Breast epithelium (tissue), 4 donors: ENCODE data around the gene IGF2. TPM values are rescaled to one million over a fixed set of nuclear protein-coding genes. Genes with fewer than 3 reads are reported as not detected.

Experiments
- DNase-seq, 2 donors: peaks; one replicate each; pipeline ENCODE4 v3.0.0-alpha.2; 2019; ENCODE audit warnings: low spot score in 2 of 2
- H3K27ac ChIP-seq, 2 donors: fragments of 200-600 bp; sonication (generic) in 1 of 2; one replicate each; pipeline ENCODE4 v1.5.1; 2016 to 2019; ENCODE audit warnings: mild to moderate bottlenecking in 1 of 2
- H3K27me3 ChIP-seq, 2 donors: fragments of 200-600 bp; sonication (generic) in 1 of 2; one replicate each; pipeline versions ENCODE4 v1.5.1 to v1.6.0; 2017 to 2019; ENCODE audit warnings: control low read depth in 1 of 2, mild to moderate bottlenecking in 1 of 2
- H3K36me3 ChIP-seq: fragments of 200-600 bp; one replicate; pipeline ENCODE4 v1.5.1; 2019
- H3K4me1 ChIP-seq, 2 donors: fragments of 200-600 bp; sonication (generic); one replicate each; pipeline ENCODE4 v1.5.1; 2016 to 2019; ENCODE audit warnings: control low read depth in 1 of 2
- H3K4me3 ChIP-seq, 3 donors: fragments of 200-600 bp; sonication (generic); 1 replicate in 2 of 3; 2 replicates in 1 of 3; pipeline ENCODE4 v1.5.1; 2016 to 2019; ENCODE audit warnings: mild to moderate bottlenecking in 3 of 3, moderate library complexity in 2 of 3
- H3K9me3 ChIP-seq, 2 donors: fragments of 200-600 bp; sonication (generic) in 1 of 2; one replicate each; pipeline ENCODE4 v1.5.1; 2016 to 2019; ENCODE audit warnings: control low read depth in 1 of 2
- POLR2A ChIP-seq: fragments of 450-650 bp; IDR thresholded peaks from one replicate; pipeline ENCODE4 v1.6.1; 2016; ENCODE audit warnings: antibody characterized with exemption, mild to moderate bottlenecking, moderate library complexity
- POLR2AphosphoS5 ChIP-seq, 3 donors: sonication (generic); formaldehyde crosslinking; IDR thresholded peaks; one replicate each; pipeline ENCODE4 v1.6.1; 2017; ENCODE audit warnings: antibody characterized with exemption in 3 of 3
- intact Hi-C: fragments of 100-400 bp; cut with DNase I; formaldehyde crosslinking; loops from one replicate; pipeline ENCODE4 v1.15.1; 2023; ENCODE audit warnings: low total_unique reads
- total RNA-seq, 3 donors: library from RNA; depleted of rRNA; stranded (reverse); fragments of >200 nt; gene quantifications; one replicate each; pipeline ENCODE4 v1.1.0, GENCODE V29; 2016
- TF ChIP-seq, protein P1 (sequence below), 3 donors: fragments of 450-650 bp; IDR thresholded peaks; one replicate each; pipeline ENCODE4 v1.5.1; 2016 to 2017; ENCODE audit warnings: antibody characterized with exemption in 3 of 3, mild to moderate bottlenecking in 3 of 3, moderate library complexity in 3 of 3

Gene IGF2
- total RNA-seq, 3 donors from 2014 or later, result 13.6 to 65.7 (median 65.2) TPM

DNA sequence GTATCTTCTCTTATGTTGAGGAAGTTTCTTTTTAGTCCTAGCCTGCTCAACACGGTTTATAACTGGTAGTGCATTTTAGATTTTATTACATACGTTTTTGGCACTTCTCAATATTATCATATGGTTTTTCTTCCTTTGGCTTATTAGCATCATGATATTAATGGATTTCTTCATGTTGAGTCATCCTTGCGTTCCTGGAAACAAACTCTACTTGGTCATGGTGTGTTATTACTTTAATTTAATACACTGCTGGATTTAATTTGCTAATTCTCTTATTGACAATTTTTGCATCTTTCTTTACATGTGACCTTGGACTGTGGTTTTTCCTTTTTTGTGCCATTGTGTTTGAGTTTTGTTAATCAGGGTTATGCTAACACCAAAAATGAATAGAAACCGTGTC, 20.5 kb downstream of the IGF2 start:
- peaks cover 10 to 30% of the 10 kb centered on the region in 2 donors for H3K9me3 ChIP-seq
- H3K27me3 ChIP-seq, result peaks cover 3 to 20% of the 10 kb centered on the region in 2 donors
- intact Hi-C loops, result no loop called here
- no peaks in the 10 kb centered on the region for H3K4me1 ChIP-seq
- H3K4me3 ChIP-seq, result no peak overlapping the region
- no peak overlapping the region for H3K27ac ChIP-seq
- TF ChIP-seq, protein P1, sequence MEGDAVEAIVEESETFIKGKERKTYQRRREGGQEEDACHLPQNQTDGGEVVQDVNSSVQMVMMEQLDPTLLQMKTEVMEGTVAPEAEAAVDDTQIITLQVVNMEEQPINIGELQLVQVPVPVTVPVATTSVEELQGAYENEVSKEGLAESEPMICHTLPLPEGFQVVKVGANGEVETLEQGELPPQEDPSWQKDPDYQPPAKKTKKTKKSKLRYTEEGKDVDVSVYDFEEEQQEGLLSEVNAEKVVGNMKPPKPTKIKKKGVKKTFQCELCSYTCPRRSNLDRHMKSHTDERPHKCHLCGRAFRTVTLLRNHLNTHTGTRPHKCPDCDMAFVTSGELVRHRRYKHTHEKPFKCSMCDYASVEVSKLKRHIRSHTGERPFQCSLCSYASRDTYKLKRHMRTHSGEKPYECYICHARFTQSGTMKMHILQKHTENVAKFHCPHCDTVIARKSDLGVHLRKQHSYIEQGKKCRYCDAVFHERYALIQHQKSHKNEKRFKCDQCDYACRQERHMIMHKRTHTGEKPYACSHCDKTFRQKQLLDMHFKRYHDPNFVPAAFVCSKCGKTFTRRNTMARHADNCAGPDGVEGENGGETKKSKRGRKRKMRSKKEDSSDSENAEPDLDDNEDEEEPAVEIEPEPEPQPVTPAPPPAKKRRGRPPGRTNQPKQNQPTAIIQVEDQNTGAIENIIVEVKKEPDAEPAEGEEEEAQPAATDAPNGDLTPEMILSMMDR (IDR thresholded peaks at IDR 0.05), result no peak
- H3K36me3 ChIP-seq, result no peaks in the 10 kb centered on the region
- no peak for DNase-seq

DNA sequence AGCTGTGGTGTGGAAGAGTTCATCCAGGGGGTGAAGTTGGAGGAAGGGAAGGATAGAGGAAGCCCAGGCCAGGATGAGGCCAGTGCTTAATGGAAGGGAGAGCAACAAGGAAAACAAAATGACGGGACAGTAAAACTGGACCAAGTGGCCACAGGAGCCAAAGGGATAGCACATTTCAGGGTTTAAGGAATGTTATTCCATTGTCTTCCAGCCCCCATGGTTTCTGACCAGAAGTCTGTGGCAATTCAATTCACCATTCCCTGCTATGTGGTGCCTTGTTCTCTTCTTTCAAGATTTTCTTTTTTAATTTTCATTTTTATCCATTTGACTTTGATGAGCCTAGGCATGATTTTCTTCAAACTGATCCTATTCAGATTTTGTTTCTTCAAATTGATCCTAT, 22.5 kb downstream of the IGF2 start:
- Histone ChIP-seq H3K27ac (no peak overlapping the region), H3K4me1 (no peaks in the 10 kb centered on the region), H3K9me3 (peaks cover 10 to 30% of the 10 kb centered on the region in 2 donors), H3K27me3 (peaks cover 0 to 14% of the 10 kb centered on the region in 2 donors), H3K36me3 (no peaks in the 10 kb centered on the region), H3K4me3 (no peak overlapping the region)
- no peak for DNase-seq
- intact Hi-C loops, result no loop called here
- TF ChIP-seq, protein P1 (IDR thresholded peaks at IDR 0.05), result no peak
- TF ChIP-seq POLR2A (no peak), POLR2AphosphoS5 (IDR thresholded peaks at IDR 0.05) (no peak)

DNA sequence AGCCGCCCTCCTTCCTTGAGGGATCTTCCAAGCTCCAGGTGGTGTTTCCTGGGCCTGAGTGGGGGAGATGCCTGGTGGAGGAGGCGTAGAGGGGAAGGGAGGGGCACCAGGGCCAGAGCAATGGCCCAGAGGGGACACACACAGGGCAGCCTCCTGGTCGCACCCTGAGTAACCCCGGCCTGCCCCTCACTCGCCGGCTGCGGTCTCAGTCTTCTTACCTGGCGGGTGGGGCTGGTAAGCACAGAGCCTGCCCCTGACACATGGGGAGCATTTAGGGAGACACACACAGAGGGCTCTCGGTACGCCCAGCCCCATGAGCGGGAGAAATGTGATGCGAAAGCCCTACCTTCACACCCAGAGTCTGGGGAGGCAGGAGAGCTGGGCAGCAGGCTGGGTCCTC, 23.9 kb downstream of the IGF2 start:
- Histone ChIP-seq H3K9me3 (peaks cover 10 to 30% of the 10 kb centered on the region in 2 donors), H3K4me1 (no peaks in the 10 kb centered on the region), H3K4me3 (no peak overlapping the region), H3K36me3 (no peaks in the 10 kb centered on the region), H3K27me3 (peaks cover 0 to under 1% of the 10 kb centered on the region in 2 donors), H3K27ac (no peak overlapping the region)
- DNase-seq, result no peak
- intact Hi-C loops, result no loop called here
- no peak for TF ChIP-seq POLR2AphosphoS5 (IDR thresholded peaks at IDR 0.05)
- no peak for TF ChIP-seq POLR2A
- TF ChIP-seq, protein P1 (IDR thresholded peaks at IDR 0.05), result no peak

DNA sequence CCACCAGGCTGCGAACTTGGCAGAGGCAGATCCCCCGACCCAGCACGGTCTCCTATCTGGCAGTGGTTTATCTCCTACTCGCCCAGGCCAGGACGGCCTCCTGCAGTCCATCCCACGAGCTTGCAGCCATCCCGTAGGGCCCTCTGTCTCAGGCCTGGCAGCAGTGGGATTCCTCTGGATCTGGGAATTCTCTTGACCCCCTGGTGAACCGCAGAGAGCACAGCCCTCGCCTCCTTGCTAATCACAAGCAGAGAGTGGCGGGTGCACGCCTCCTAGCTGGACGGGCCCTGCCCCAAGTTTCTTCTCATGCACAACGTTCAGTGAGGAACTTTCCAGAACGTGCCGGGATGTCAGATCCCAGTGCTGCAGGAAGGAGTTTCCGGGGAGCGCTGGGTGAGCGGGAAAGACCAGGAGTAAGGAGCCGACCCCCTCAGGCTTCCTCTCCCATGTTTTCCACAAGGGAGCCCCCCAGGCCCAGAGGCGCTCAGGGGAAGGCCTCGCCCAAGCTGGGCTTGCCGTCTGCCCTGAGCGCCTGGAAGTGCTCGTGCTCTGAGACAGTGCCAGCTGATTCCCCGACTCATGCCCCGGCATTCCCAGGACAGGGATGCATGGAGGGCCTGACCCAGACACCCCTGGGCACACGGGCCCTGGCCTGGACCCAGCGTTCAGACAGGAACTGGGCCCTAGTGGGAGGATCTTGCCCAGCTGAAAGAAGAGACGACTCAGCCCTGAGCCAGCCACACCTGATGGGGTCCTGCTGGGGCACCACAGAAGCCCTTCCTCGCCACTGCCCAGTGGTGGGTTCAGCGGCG, 24.6 kb downstream of the IGF2 start:
- H3K27me3 ChIP-seq, result no peaks in the 10 kb centered on the region
- DNase-seq, result no peak
- TF ChIP-seq POLR2AphosphoS5 (IDR thresholded peaks at IDR 0.05) (no peak), POLR2A (no peak)
- TF ChIP-seq, protein P1 (IDR thresholded peaks at IDR 0.05), result no peak
- no peak overlapping the region for H3K4me3 ChIP-seq
- H3K27ac ChIP-seq, result no peak overlapping the region
- H3K4me1 ChIP-seq, result no peaks in the 10 kb centered on the region
- no peaks in the 10 kb centered on the region for H3K36me3 ChIP-seq
- intact Hi-C loops, result no loop called here
- H3K9me3 ChIP-seq, result peaks cover 10 to 30% of the 10 kb centered on the region in 2 donors

DNA sequence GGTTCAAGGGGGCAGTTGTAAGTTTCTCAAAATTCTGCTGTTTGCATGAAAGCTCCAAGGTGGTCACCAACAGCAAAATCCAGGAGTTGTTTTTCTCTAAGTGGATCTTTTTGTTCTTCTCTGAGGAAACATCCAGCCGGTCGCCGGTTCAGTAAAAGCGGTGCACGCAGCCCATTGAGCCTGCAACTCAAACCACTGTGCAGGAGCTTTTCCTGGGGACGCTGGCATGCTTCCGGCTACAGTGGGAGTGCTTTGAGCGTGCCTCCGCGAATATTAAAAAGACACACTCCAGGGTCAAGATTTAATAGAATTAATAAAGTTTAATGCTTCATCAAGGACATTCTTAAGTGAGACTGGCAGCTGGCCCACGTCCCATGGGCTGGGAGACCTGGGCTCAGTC, 25.4 kb downstream of the IGF2 start:
- intact Hi-C loops, result no loop called here
- peaks cover 10 to 30% of the 10 kb centered on the region in 2 donors for H3K9me3 ChIP-seq

More for the DNA sequence above, 25.4 kb downstream of the IGF2 start:
- peaks cover 0 to 2% of the 10 kb centered on the region in 2 donors for H3K27me3 ChIP-seq
- no peak overlapping the region for H3K27ac ChIP-seq
- H3K4me3 ChIP-seq, result no peak overlapping the region
- TF ChIP-seq, protein P1 (IDR thresholded peaks at IDR 0.05), result no peak
- TF ChIP-seq POLR2AphosphoS5 (IDR thresholded peaks at IDR 0.05) (no peak), POLR2A (no peak)
- no peaks in the 10 kb centered on the region for H3K36me3 ChIP-seq
- no peak for DNase-seq
- no peaks in the 10 kb centered on the region for H3K4me1 ChIP-seq
